HCT116 (cell line): ENCODE results near the gene MORC4.

Source experiments
- CTCF ChIP-seq, 3 experiments: fragments of 200-600 bp in 1 of 3; sonication (generic) in 1 of 3; IDR thresholded peaks in 2 of 3; conservative IDR thresholded peaks in 1 of 3; 2 replicates each; pipeline ENCODE4 v1.5.1; 2012 to 2017; ENCODE audit warnings: low read depth in 2 of 3, low read length in 2 of 3, antibody characterized with exemption in 1 of 3, borderline replicate concordance in 1 of 3, control low read depth in 1 of 3, mild to moderate bottlenecking in 1 of 3, mixed read lengths in 1 of 3, mixed run types in 1 of 3, moderate library complexity in 1 of 3; ENCODE audit not compliant: insufficient read depth in 1 of 3
- EZH2 ChIP-seq: fragments of 200-600 bp; sonication (generic); IDR thresholded peaks from 2 replicates; pipeline ENCODE4 v1.6.1; 2017; ENCODE audit warnings: antibody characterized with exemption, mixed run types
- EZH2phosphoT487 ChIP-seq: fragments of 200-600 bp; IDR thresholded peaks from 2 replicates; pipeline ENCODE4 v1.6.1; 2018; ENCODE audit warnings: antibody characterized with exemption, borderline replicate concordance
- MAX ChIP-seq: IDR thresholded peaks from 2 replicates; pipeline ENCODE4 v1.6.1; 2012
- POLR2A ChIP-seq: IDR thresholded peaks from 2 replicates; pipeline ENCODE4 v1.7.0; 2011; ENCODE audit warnings: borderline replicate concordance; ENCODE audit not compliant: insufficient read depth, insufficient read length; ENCODE audit errors: extremely low read depth
- POLR2AphosphoS5 ChIP-seq: IDR thresholded peaks from 2 replicates; pipeline ENCODE4 v1.6.1; 2011; ENCODE audit warnings: mild to moderate bottlenecking, low read depth, low read length, moderate library complexity
- REST ChIP-seq: IDR thresholded peaks from 2 replicates; pipeline ENCODE4 v1.6.1; 2012; ENCODE audit warnings: low read depth
- SIN3A ChIP-seq: IDR thresholded peaks from 2 replicates; pipeline ENCODE4 v1.6.1; 2012; ENCODE audit warnings: low read depth
- TCF7L2 ChIP-seq: IDR thresholded peaks from 2 replicates; pipeline ENCODE4 v1.7.0; 2011; ENCODE audit warnings: borderline replicate concordance, inconsistent platforms; ENCODE audit not compliant: insufficient read depth, insufficient read length; ENCODE audit errors: extremely low read depth
- YY1 ChIP-seq: IDR thresholded peaks from 2 replicates; pipeline ENCODE4 v1.6.1; 2011; ENCODE audit warnings: low read length, low read depth, moderate library complexity, mild to moderate bottlenecking; ENCODE audit not compliant: insufficient replicate concordance; ENCODE audit errors: extremely low read depth
- ZBTB33 ChIP-seq: IDR thresholded peaks from 2 replicates; pipeline ENCODE4 v1.6.1; 2011; ENCODE audit warnings: mild to moderate bottlenecking, low read length, moderate library complexity; ENCODE audit not compliant: insufficient replicate concordance; ENCODE audit errors: extremely low read depth

- TF ChIP-seq POLR2A: no peak
- no peak for TF ChIP-seq EZH2
- no peak for TF ChIP-seq CTCF (IDR thresholded peaks at IDR 0.05 in 2 of 3, conservative IDR thresholded peaks at IDR 0.05 in 1 of 3; ENCODE audit: borderline replicate concordance in 1 of 3, insufficient read depth in 1 of 3, low read depth in 2 of 3, low read length in 2 of 3)
- no peak for TF ChIP-seq TCF7L2
- no peak for TF ChIP-seq POLR2AphosphoS5
- no peak for TF ChIP-seq REST
- TF ChIP-seq YY1: no peak
- no peak for TF ChIP-seq EZH2phosphoT487
- no peak for TF ChIP-seq SIN3A
- TF ChIP-seq MAX: no peak
- no peak for TF ChIP-seq ZBTB33
Measured at GRCh38 chrX:106948641-106949040, 51.4 kb downstream of the MORC4 start.
